Thyroid gland (tissue), 4 donors: Measurements from ENCODE around the gene OR2A14.

ENCODE experiments used
- POLR2A ChIP-seq, 2 donors: fragments of 450-650 bp; IDR thresholded peaks; one replicate each; pipeline ENCODE4 v1.6.1; 2017; ENCODE audit warnings: antibody characterized with exemption in 2 of 2, mild to moderate bottlenecking in 2 of 2, moderate library complexity in 1 of 2
- TF ChIP-seq, protein P1 (sequence below), 6 experiments: fragments of 200-600 bp in 3 of 6; fragments of 450-650 bp in 3 of 6; sonication (generic) in 3 of 6; IDR thresholded peaks; one replicate each; pipeline ENCODE4 v1.5.1; 2016 to 2019; ENCODE audit warnings: antibody characterized with exemption in 6 of 6, mild to moderate bottlenecking in 2 of 6, inconsistent platforms in 1 of 6, moderate library complexity in 1 of 6

DNA sequence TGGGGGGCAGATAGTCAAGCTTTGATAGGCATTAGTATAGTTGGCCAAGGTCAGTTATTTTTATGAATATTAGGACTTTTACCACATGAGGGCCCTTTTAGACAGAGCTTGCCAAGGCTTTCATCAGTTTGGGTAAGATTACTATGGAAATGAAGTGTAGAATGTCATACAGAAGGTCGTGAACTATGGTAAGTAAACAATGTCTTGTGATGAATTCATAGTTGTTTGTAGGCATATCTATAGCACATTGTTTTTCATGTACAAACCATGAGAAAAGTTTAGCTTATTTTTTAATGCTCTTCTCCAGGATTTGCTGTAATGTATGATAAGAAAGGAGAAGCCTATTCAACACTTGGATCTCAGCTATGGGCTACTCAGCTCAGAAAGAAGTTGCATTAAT, 9.3 kb upstream of the OR2A14 start:
- TF ChIP-seq, protein P1, sequence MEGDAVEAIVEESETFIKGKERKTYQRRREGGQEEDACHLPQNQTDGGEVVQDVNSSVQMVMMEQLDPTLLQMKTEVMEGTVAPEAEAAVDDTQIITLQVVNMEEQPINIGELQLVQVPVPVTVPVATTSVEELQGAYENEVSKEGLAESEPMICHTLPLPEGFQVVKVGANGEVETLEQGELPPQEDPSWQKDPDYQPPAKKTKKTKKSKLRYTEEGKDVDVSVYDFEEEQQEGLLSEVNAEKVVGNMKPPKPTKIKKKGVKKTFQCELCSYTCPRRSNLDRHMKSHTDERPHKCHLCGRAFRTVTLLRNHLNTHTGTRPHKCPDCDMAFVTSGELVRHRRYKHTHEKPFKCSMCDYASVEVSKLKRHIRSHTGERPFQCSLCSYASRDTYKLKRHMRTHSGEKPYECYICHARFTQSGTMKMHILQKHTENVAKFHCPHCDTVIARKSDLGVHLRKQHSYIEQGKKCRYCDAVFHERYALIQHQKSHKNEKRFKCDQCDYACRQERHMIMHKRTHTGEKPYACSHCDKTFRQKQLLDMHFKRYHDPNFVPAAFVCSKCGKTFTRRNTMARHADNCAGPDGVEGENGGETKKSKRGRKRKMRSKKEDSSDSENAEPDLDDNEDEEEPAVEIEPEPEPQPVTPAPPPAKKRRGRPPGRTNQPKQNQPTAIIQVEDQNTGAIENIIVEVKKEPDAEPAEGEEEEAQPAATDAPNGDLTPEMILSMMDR (IDR thresholded peaks at IDR 0.05) = no peak
- no peak for TF ChIP-seq POLR2A (IDR thresholded peaks at IDR 0.05)
